ENCODE results near the gene TECR. TPM values are rescaled to one million over a fixed set of nuclear protein-coding genes. Genes with fewer than 3 reads are reported as not detected.

TECR gene
- polyA plus RNA-seq, 3 donors: 59.8 to 79.6 (median 76.7) TPM

DNA sequence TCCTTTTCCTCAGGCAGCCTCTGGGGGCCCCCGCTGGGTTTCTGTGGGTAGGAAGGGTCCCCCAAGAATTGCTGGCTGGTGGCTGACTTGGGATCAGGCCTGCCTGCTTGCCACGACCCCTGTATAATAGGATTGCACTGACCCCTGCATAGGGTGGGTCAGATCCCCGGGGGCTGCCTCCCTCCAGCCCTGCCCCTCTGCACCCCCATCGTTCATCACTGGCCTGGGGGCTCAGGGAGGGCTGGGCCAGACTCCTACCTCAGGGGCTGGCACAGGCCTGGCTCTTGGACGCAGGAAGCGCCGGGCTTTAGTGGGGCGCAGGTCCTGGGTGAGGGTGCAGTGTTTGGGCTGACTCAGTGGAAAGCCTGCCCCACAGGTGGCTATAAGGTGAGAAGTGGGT, 31.9 kb downstream of the TECR start:
- Mint-ChIP-seq H3K36me3 (peaks cover 10 to 22% of the 10 kb centered on the region in 2 donors), H3K27ac (no peak overlapping the region), H3K27me3 (ENCODE audit: low read depth in 3 of 3) (no peaks in the 10 kb centered on the region), H3K4me1 (peaks cover 6% of the 10 kb centered on the region), H3K9me3 (peaks cover 0 to 3% (median 0%) of the 10 kb centered on the region in 7 donors), H3K4me3 (no peak overlapping the region)
- Histone ChIP-seq H3K4me3 (replicated peaks in 1 of 3; ENCODE audit: low read depth in 2 of 3, low read length in 3 of 3) (no peak overlapping the region), H3K4me2 (replicated peaks; ENCODE audit: extremely low read depth, low read length, poor library complexity, severe bottlenecking) (no peak overlapping the region), H3K79me2 (ENCODE audit: insufficient read depth, low read length) (peaks cover 33% of the 10 kb centered on the region), H4K20me1 (ENCODE audit: insufficient read depth, low read length) (peaks cover 5% of the 10 kb centered on the region), H3K4me1 (ENCODE audit: control insufficient read depth in 1 of 2, insufficient read depth in 2 of 2, low read length in 2 of 2) (peaks cover 6% of the 10 kb centered on the region in 2 donors), H3K27ac (ENCODE audit: low read depth in 1 of 2, low read length in 2 of 2) (no peak overlapping the region), H2AFZ (ENCODE audit: insufficient read depth, low read depth, low read length, poor library complexity, severe bottlenecking) (no peak overlapping the region), H3K36me3 (replicated peaks in 1 of 2; ENCODE audit: control insufficient read depth in 1 of 2, insufficient read depth in 2 of 2, low read length in 2 of 2) (peaks cover 15 to 17% of the 10 kb centered on the region in 2 donors), H3K27me3 (ENCODE audit: control insufficient read depth in 2 of 2, insufficient read depth in 2 of 2, low read length in 2 of 2) (no peaks in the 10 kb centered on the region), H3K9me3 (replicated peaks in 1 of 2; ENCODE audit: control insufficient read depth in 1 of 2, insufficient read depth in 1 of 2, low read length in 2 of 2) (no peaks in the 10 kb centered on the region), H3K9ac (ENCODE audit: insufficient read depth, low read length, poor library complexity, severe bottlenecking) (no peak overlapping the region)
- intact Hi-C loops (cut with micrococcal nuclease): no loop called here
- no CpG with 5 or more reads among the region's 8 CpGs for WGBS (ENCODE audit: insufficient coverage)
- TF ChIP-seq, protein P1, sequence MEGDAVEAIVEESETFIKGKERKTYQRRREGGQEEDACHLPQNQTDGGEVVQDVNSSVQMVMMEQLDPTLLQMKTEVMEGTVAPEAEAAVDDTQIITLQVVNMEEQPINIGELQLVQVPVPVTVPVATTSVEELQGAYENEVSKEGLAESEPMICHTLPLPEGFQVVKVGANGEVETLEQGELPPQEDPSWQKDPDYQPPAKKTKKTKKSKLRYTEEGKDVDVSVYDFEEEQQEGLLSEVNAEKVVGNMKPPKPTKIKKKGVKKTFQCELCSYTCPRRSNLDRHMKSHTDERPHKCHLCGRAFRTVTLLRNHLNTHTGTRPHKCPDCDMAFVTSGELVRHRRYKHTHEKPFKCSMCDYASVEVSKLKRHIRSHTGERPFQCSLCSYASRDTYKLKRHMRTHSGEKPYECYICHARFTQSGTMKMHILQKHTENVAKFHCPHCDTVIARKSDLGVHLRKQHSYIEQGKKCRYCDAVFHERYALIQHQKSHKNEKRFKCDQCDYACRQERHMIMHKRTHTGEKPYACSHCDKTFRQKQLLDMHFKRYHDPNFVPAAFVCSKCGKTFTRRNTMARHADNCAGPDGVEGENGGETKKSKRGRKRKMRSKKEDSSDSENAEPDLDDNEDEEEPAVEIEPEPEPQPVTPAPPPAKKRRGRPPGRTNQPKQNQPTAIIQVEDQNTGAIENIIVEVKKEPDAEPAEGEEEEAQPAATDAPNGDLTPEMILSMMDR (IDR thresholded peaks at IDR 0.05): no peak
- no peak for DNase-seq

DNA sequence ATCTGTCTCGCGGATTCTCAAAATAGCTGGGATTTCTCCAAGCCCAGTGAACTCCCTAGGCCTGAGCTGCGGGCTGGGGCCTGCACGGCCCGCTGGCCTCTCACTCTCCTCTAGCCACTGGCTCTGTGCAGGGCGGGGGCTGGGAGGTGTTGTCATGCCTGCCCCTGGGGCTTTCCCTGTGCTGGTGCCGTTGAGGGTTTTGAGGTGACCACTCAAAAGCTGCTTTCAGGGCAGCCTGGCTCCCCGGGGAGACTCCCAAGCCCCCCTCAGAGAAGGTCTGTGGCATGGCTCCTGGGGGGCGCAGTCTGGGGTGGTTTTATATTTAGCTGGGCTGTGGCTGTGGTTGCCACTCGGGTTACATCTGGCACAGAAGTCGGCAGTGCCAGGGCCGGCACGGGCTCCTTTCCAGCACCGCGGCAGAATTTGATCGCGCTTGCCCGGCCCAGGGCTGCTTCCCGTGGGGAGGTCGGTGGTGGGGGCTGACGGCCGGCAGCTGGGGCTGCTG, 32.5 kb downstream of the TECR start:
- H3K27me3 Mint-ChIP-seq (ENCODE audit: low read depth in 3 of 3): no peaks in the 10 kb centered on the region
- H3K27ac ChIP-seq (ENCODE audit: low read depth in 1 of 2, low read length in 2 of 2): no peak overlapping the region
- H3K27me3 ChIP-seq (ENCODE audit: control insufficient read depth in 2 of 2, insufficient read depth in 2 of 2, low read length in 2 of 2): no peaks in the 10 kb centered on the region
- H3K36me3 ChIP-seq (replicated peaks in 1 of 2; ENCODE audit: control insufficient read depth in 1 of 2, insufficient read depth in 2 of 2, low read length in 2 of 2): peaks cover 16 to 19% of the 10 kb centered on the region in 2 donors
- peaks cover 0 to under 1% of the 10 kb centered on the region in 2 donors for H3K4me1 ChIP-seq (ENCODE audit: control insufficient read depth in 1 of 2, insufficient read depth in 2 of 2, low read length in 2 of 2)
- no peak overlapping the region for H3K4me2 ChIP-seq (replicated peaks; ENCODE audit: extremely low read depth, low read length, poor library complexity, severe bottlenecking)
- H3K79me2 ChIP-seq (ENCODE audit: insufficient read depth, low read length): peaks cover 27% of the 10 kb centered on the region
- peaks cover 10 to 27% of the 10 kb centered on the region in 2 donors for H3K36me3 Mint-ChIP-seq
- H2AFZ ChIP-seq (ENCODE audit: insufficient read depth, low read depth, low read length, poor library complexity, severe bottlenecking): no peak overlapping the region
- TF ChIP-seq, protein P1 (IDR thresholded peaks at IDR 0.05): no peak
- H3K4me3 Mint-ChIP-seq: peak overlapping the region in 1 of 2 donors; percentile 24
- peak overlapping the region in 1 of 7 donors; percentile 37 for H3K27ac Mint-ChIP-seq
- intact Hi-C loops (cut with micrococcal nuclease): no loop called here
- no peaks in the 10 kb centered on the region for H3K4me1 Mint-ChIP-seq
- peaks cover 6% of the 10 kb centered on the region for H4K20me1 ChIP-seq (ENCODE audit: insufficient read depth, low read length)
- WGBS (ENCODE audit: insufficient coverage): 70% methylated on average over 18 of the region's 22 CpGs
- DNase-seq: no peak
- H3K9ac ChIP-seq (ENCODE audit: insufficient read depth, low read length, poor library complexity, severe bottlenecking): no peak overlapping the region
- peaks cover 0 to 3% (median 0%) of the 10 kb centered on the region in 7 donors for H3K9me3 Mint-ChIP-seq
- H3K4me3 ChIP-seq (replicated peaks in 1 of 3; ENCODE audit: low read depth in 2 of 3, low read length in 3 of 3): no peak overlapping the region
- H3K9me3 ChIP-seq (replicated peaks in 1 of 2; ENCODE audit: control insufficient read depth in 1 of 2, insufficient read depth in 1 of 2, low read length in 2 of 2): no peaks in the 10 kb centered on the region

All from CD14-positive monocyte (primary cell).